Lower leg skin (tissue), 3 donors: Measurements from ENCODE around the gene PLCH1.
"Not testable (repeated sequence)": the region's sequence is repeated elsewhere in the genome, so short reads cannot be mapped to it uniquely, and the experiment has no call there.

Source experiments
- CTCF ChIP-seq, 3 donors: fragments of 450-650 bp; IDR thresholded peaks; one replicate each; pipeline ENCODE4 v1.5.1; 2016; ENCODE audit warnings: antibody characterized with exemption in 3 of 3, mild to moderate bottlenecking in 3 of 3, moderate library complexity in 2 of 3
- POLR2A ChIP-seq, 2 donors: fragments of 450-650 bp; IDR thresholded peaks; one replicate each; pipeline ENCODE4 v1.6.1; 2016 to 2017; ENCODE audit warnings: antibody characterized with exemption in 2 of 2, mild to moderate bottlenecking in 1 of 2, moderate library complexity in 1 of 2

- TF ChIP-seq POLR2A, CTCF (IDR thresholded peaks at IDR 0.05): not testable (repeated sequence)
These were observed 130.5 kb downstream of the PLCH1 start for GRCh38 chr3:155614410-155614809.
